ENCODE results near the gene TEX22.
A peak's percentile ranks its signal among the peaks of the same experiment; 100 is the strongest.

TEX22 gene

GRCh38 chr14:105351920-105352851, 46.2 kb upstream of the TEX22 start:
- DNase-seq (ENCODE audit: low read depth) = peak; percentile 53
- H3K4me3 ChIP-seq (ENCODE audit: control insufficient read depth, low read depth, low read length) = no peak overlapping the region
- peak; percentile 83 for TF ChIP-seq CTCF (IDR thresholded peaks at IDR 0.05; ENCODE audit: control insufficient read depth, insufficient read depth, low read depth, low read length, missing control alignments)

GRCh38 chr14:105353136-105353535, 45.2 kb upstream of the TEX22 start:
- TF ChIP-seq CTCF (IDR thresholded peaks at IDR 0.05; ENCODE audit: control insufficient read depth, insufficient read depth, low read depth, low read length, missing control alignments) = no peak
- no peak overlapping the region for H3K4me3 ChIP-seq (ENCODE audit: control insufficient read depth, low read depth, low read length)
- DNase-seq (ENCODE audit: low read depth) = no peak

GRCh38 chr14:105354541-105354940, 43.8 kb upstream of the TEX22 start:
- no peak for TF ChIP-seq CTCF (IDR thresholded peaks at IDR 0.05; ENCODE audit: control insufficient read depth, insufficient read depth, low read depth, low read length, missing control alignments)
- DNase-seq (ENCODE audit: low read depth) = no peak
- no peak overlapping the region for H3K4me3 ChIP-seq (ENCODE audit: control insufficient read depth, low read depth, low read length)

GRCh38 chr14:105355049-105355575, 43.2 kb upstream of the TEX22 start:
- TF ChIP-seq CTCF (IDR thresholded peaks at IDR 0.05; ENCODE audit: control insufficient read depth, insufficient read depth, low read depth, low read length, missing control alignments) = no peak
- no peak overlapping the region for H3K4me3 ChIP-seq (ENCODE audit: control insufficient read depth, low read depth, low read length)
- DNase-seq (ENCODE audit: low read depth) = no peak

GRCh38 chr14:105355850-105356604, 42.3 kb upstream of the TEX22 start:
- DNase-seq (ENCODE audit: low read depth) = no peak
- no peak for TF ChIP-seq CTCF (IDR thresholded peaks at IDR 0.05; ENCODE audit: control insufficient read depth, insufficient read depth, low read depth, low read length, missing control alignments)
- H3K4me3 ChIP-seq (ENCODE audit: control insufficient read depth, low read depth, low read length) = no peak overlapping the region

- no peak overlapping the region for H3K4me3 ChIP-seq (ENCODE audit: control insufficient read depth, low read depth, low read length)
- no peak for TF ChIP-seq CTCF (IDR thresholded peaks at IDR 0.05; ENCODE audit: control insufficient read depth, insufficient read depth, low read depth, low read length, missing control alignments)
- no peak for DNase-seq (ENCODE audit: low read depth)
Measured at GRCh38 chr14:105356927-105357326, 41.4 kb upstream of the TEX22 start.

Measured in AG09309 (cell line).